Measurements from ENCODE around the gene ZCCHC7. TPM values are rescaled to one million over a fixed set of nuclear protein-coding genes. Genes with fewer than 3 reads are reported as not detected.

Gene ZCCHC7
- total RNA-seq, 2 experiments from 2014 or later, result 32.9 to 37.0 TPM

GRCh38 chr9:37128051-37128450, 7.7 kb downstream of the ZCCHC7 start:
- Mint-ChIP-seq H3K4me1 (ENCODE audit: low read depth) (peaks cover 15% of the 10 kb centered on the region), H3K9me3 (no peaks in the 10 kb centered on the region), H3K4me3 (no peak overlapping the region), H3K27ac (no peak overlapping the region), H3K36me3 (ENCODE audit: low read depth) (peaks cover 25% of the 10 kb centered on the region), H3K27me3 (no peaks in the 10 kb centered on the region)
- POLR2A ChIA-PET, result no interaction called here
- intact Hi-C loops (cut with micrococcal nuclease), result loop anchor here (10.0 kb wide), 1 partner anchor 167 kb away; no protein-coding TSS in a partner anchor
- CTCF ChIA-PET, result interaction anchor here (1.1 kb wide), 1 partner anchor 19 kb away, joined by 3 read pairs; no protein-coding TSS in a partner anchor
- no peak for DNase-seq
- no peak for TF ChIP-seq CTCF (IDR thresholded peaks at IDR 0.05)
- ATAC-seq, result no peak

- ATAC-seq (no peak), DNase-seq (no peak)
- ChIA-PET POLR2A (interaction anchor here (1.0 kb wide), 1 partner anchor 9 kb away, joined by 3 read pairs; no protein-coding TSS in a partner anchor), CTCF (no interaction called here)
- Mint-ChIP-seq H3K4me3 (no peak overlapping the region), H3K27me3 (no peaks in the 10 kb centered on the region), H3K9me3 (peaks cover 2% of the 10 kb centered on the region), H3K4me1 (ENCODE audit: low read depth) (peaks cover 33% of the 10 kb centered on the region), H3K36me3 (ENCODE audit: low read depth) (peaks cover 48% of the 10 kb centered on the region), H3K27ac (no peak overlapping the region)
- intact Hi-C loops (cut with micrococcal nuclease), result no loop called here
- TF ChIP-seq CTCF (IDR thresholded peaks at IDR 0.05), result no peak
Measured at GRCh38 chr9:37134166-37134565, 13.8 kb downstream of the ZCCHC7 start.

GRCh38 chr9:37141015-37141414, 20.6 kb downstream of the ZCCHC7 start:
- Mint-ChIP-seq H3K27ac (no peak overlapping the region), H3K36me3 (ENCODE audit: low read depth) (peaks cover 42% of the 10 kb centered on the region), H3K9me3 (no peaks in the 10 kb centered on the region), H3K4me1 (ENCODE audit: low read depth) (peaks cover 47% of the 10 kb centered on the region), H3K27me3 (no peaks in the 10 kb centered on the region), H3K4me3 (no peak overlapping the region)
- no peak for ATAC-seq
- intact Hi-C loops (cut with micrococcal nuclease), result no loop called here
- TF ChIP-seq CTCF (IDR thresholded peaks at IDR 0.05), result no peak
- POLR2A ChIA-PET, result no interaction called here
- CTCF ChIA-PET, result no interaction called here
- DNase-seq, result no peak

- ChIA-PET POLR2A (no interaction called here), CTCF (no interaction called here)
- peaks cover 42% of the 10 kb centered on the region for H3K4me1 Mint-ChIP-seq (ENCODE audit: low read depth)
- intact Hi-C loops (cut with micrococcal nuclease), result no loop called here
- H3K27me3 Mint-ChIP-seq, result no peaks in the 10 kb centered on the region
- H3K4me3 Mint-ChIP-seq, result no peak overlapping the region
- H3K9me3 Mint-ChIP-seq, result no peaks in the 10 kb centered on the region
- no peak for TF ChIP-seq CTCF (IDR thresholded peaks at IDR 0.05)
- peak overlapping the region; percentile 64 for H3K27ac Mint-ChIP-seq
- DNase-seq (no peak), ATAC-seq (no peak)
- peaks cover 38% of the 10 kb centered on the region for H3K36me3 Mint-ChIP-seq (ENCODE audit: low read depth)
Measured at GRCh38 chr9:37144762-37145161, 24.4 kb downstream of the ZCCHC7 start.

- no peak for DNase-seq
- peak; percentile 65 for ATAC-seq
- ChIA-PET CTCF (interaction anchor here (1.2 kb wide), 1 partner anchor 18 kb away, joined by 3 read pairs; no protein-coding TSS in a partner anchor), POLR2A (interaction anchor here (1.0 kb wide), 1 partner anchor 10 kb away, joined by 3 read pairs; no protein-coding TSS in a partner anchor)
- peak overlapping the region; percentile 46 for H3K4me3 Mint-ChIP-seq
- H3K9me3 Mint-ChIP-seq, result no peaks in the 10 kb centered on the region
- peaks cover 38% of the 10 kb centered on the region for H3K4me1 Mint-ChIP-seq (ENCODE audit: low read depth)
- H3K27ac Mint-ChIP-seq, result peak overlapping the region; percentile 90
- H3K27me3 Mint-ChIP-seq, result no peaks in the 10 kb centered on the region
- intact Hi-C loops (cut with micrococcal nuclease), result no loop called here
- peaks cover 35% of the 10 kb centered on the region for H3K36me3 Mint-ChIP-seq (ENCODE audit: low read depth)
- no peak for TF ChIP-seq CTCF (IDR thresholded peaks at IDR 0.05)
Measured at GRCh38 chr9:37146410-37146809, 26.0 kb downstream of the ZCCHC7 start.
